OCI-LY3 (cell line): Measurements from ENCODE around the gene IQCE.

Source experiments
- H2AFZ ChIP-seq: fragments of 200-600, 300-600 bp; shearing (Covaris generic); 2 replicates; pipeline ENCODE4 v1.6.0; 2014; ENCODE audit warnings: antibody characterized with exemption, low read depth, low read length
- H3K27ac ChIP-seq: fragments of 200-600, 300-600 bp; sonication (generic); 2 replicates; pipeline ENCODE4 v1.5.1; 2014; ENCODE audit warnings: mild to moderate bottlenecking, low read length, moderate library complexity, mixed read lengths
- H3K27me3 ChIP-seq: fragments of 200-600, 300-600 bp; sonication (generic); 2 replicates; pipeline ENCODE4 v1.6.1; 2014; ENCODE audit warnings: low read depth, low read length, mixed read lengths
- H3K36me3 ChIP-seq: fragments of 200-600, 300-600 bp; sonication (generic); replicated peaks from 2 replicates; pipeline ENCODE3; 2014; ENCODE audit warnings: low read depth, low read length, mixed read lengths
- H3K4me1 ChIP-seq: fragments of 300-600, 200-600 bp; sonication (generic); 2 replicates; pipeline ENCODE4 v1.6.1; 2014; ENCODE audit warnings: low read length, mixed read lengths
- H3K4me2 ChIP-seq: fragments of 200-600, 300-600 bp; sonication (generic); 2 replicates; pipeline ENCODE4 v1.6.1; 2014; ENCODE audit warnings: low read length, mixed read lengths
- H3K4me3 ChIP-seq: fragments of 300-600, 200-600 bp; sonication (generic); 2 replicates; pipeline ENCODE4 v1.5.1; 2014; ENCODE audit warnings: antibody characterized with exemption, mild to moderate bottlenecking, low read length, moderate library complexity
- H3K79me2 ChIP-seq: fragments of 300-600, 200-600 bp; shearing (Covaris generic); 2 replicates; pipeline ENCODE4 v1.6.1; 2014; ENCODE audit warnings: mild to moderate bottlenecking, low read length, mixed read lengths
- H3K9ac ChIP-seq: fragments of 300-600, 200-600 bp; shearing (Covaris generic); 2 replicates; pipeline ENCODE4 v1.6.0; 2014; ENCODE audit warnings: mild to moderate bottlenecking, low read length, moderate library complexity
- H3K9me3 ChIP-seq: fragments of 200-600, 300-600 bp; shearing (Covaris generic); 2 replicates; pipeline ENCODE4 v1.6.1; 2014; ENCODE audit warnings: low read length, mixed read lengths; ENCODE audit not compliant: insufficient read depth
- H4K20me1 ChIP-seq: fragments of 200-600, 300-600 bp; sonication (generic); 2 replicates; pipeline ENCODE4 v1.6.1; 2016; ENCODE audit warnings: low read length, mixed read lengths; ENCODE audit not compliant: insufficient read depth
- CTCF ChIP-seq: fragments of 200-600, 300-600 bp; sonication (generic); IDR thresholded peaks from 2 replicates; pipeline ENCODE4 v1.5.1; 2014; ENCODE audit warnings: antibody characterized with exemption, low read length, low read depth
- EZH2phosphoT487 ChIP-seq: fragments of 200-600 bp; shearing (Covaris generic); IDR thresholded peaks from 2 replicates; pipeline ENCODE4 v1.6.1; 2018; ENCODE audit warnings: antibody characterized with exemption, mixed run types, low read depth

Gene IQCE

DNA sequence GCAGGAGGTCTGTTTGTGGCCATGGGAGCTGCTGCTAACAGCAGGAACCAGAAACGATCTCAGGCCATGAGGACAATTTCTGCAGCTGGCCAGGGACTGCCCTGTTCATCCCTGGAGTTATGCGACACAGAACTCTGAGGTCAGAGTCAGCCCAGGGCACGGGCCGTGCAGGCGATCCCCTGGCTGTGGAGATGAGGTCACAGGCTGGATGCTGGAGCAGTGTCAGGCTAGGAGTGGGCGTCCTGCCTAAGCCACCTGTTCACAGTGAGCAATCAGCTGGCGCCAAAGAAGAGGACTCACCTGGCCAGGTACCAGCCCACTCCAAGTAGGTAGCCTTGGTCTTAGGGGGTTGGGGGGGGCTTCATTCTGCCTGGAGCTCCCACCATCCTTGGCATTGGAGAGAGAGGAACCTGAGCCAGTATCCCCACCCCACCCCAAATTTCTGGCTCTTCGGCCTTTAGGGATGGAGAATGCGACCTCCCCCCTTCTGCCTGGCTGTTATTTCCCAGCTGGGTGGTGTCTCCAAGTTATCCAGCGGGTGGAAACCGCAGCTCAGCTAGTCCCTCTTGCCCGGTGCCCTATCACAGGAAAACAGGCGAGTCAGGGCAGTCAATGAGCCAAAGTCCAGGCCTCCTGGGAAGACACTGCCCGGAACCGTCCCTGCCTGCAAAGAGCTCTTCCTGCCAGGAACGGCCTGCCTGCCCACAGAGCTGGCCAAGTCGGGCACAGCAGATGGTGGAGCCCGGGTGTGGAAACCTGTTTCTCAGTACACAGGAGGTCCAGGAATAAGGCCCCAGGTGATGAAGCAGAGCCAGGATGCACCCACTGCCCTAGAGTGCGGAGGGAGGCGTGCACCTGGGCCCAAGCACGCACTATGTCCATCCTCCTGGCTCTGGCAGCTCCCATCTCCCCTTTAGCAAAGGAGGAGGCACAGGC lies 71.2 kb downstream of the IQCE start:
- Histone ChIP-seq H3K4me1 (peaks cover 8% of the 10 kb centered on the region), H3K79me2 (no peaks in the 10 kb centered on the region; the same call in 1 of the 2 replicates), H2AFZ (no peak overlapping the region), H3K36me3 (no peaks in the 10 kb centered on the region), H3K9me3 (no peaks in the 10 kb centered on the region), H3K27me3 (no peaks in the 10 kb centered on the region), H3K27ac (no peak overlapping the region), H3K4me3 (no peak overlapping the region), H3K9ac (no peak overlapping the region), H4K20me1 (peaks cover 2% of the 10 kb centered on the region; the same call in 1 of the 2 replicates), H3K4me2 (no peak overlapping the region)
- no peak for TF ChIP-seq CTCF
- TF ChIP-seq EZH2phosphoT487 = no peak

- Histone ChIP-seq H3K4me3 (peak within 1 kb of the TSS; percentile 98), H3K9me3 (no peaks in the 10 kb centered on the region), H3K4me1 (peaks cover 11% of the 10 kb centered on the region), H4K20me1 (peaks cover 12% of the 10 kb centered on the region; the same call in 1 of the 2 replicates), H3K27me3 (no peaks in the 10 kb centered on the region), H3K36me3 (no peaks in the 10 kb centered on the region), H3K79me2 (no peaks in the 10 kb centered on the region; the same call in 1 of the 2 replicates), H3K4me2 (peak within 1 kb of the TSS; percentile 84), H2AFZ (no peak within 1 kb of the TSS), H3K27ac (no peak within 1 kb of the TSS), H3K9ac (peak within 1 kb of the TSS; percentile 84)
- no peak for TF ChIP-seq EZH2phosphoT487
- no peak for TF ChIP-seq CTCF
These were observed 73.4 kb downstream of the IQCE start, which contains the start of gene TTYH3 for GRCh38 chr7:2631946-2632732. Gene TTYH3, plus strand, starts transcription at chr7:2631986. Its CDS starts 170 bp downstream, at chr7:2632156.

DNA sequence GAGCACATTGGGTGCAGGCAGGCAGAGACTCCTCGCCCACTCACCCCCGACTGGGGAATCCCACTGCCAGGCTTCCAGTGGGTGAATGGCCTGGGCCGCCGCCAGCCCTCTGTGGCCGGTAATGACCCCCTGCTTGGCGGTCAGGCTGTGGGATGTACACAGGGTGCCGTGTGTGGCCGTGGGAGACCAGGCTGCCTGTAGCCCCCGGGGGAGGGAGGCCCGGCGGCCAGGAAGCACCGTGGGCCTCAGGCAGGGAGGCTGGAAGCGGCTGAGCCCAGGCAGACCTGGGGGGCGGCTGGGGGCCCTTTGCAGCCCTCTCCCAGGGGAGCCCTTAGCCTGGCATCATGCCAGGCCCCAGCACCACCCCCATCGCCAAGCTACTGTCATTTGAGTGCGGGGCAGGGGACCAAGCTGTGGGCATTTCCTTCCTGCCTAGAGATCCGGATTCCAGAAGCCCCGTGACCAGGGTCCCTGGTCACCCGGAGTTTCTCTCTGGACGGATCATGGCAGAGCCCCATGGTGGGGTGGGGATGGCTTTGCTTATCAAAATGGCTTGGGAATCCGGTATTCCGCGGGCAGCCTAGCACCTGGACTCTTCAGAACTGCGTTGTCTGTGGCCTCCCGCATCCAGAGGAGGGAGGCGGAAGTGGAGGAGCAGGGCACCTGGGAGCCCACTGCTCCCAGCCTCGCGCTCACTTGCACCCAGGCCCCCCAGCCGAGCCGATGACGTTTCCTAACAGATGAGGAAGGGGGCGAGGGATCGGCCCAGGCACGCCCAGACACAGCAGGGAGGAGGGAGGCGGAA lies 74.2 kb downstream of the IQCE start:
- Histone ChIP-seq H3K9ac (peak overlapping the region; percentile 84), H3K4me1 (peaks cover 19% of the 10 kb centered on the region), H3K79me2 (no peaks in the 10 kb centered on the region; the same call in 1 of the 2 replicates), H3K36me3 (no peaks in the 10 kb centered on the region), H4K20me1 (peaks cover 12% of the 10 kb centered on the region; the same call in 1 of the 2 replicates), H3K4me3 (peak overlapping the region; percentile 98), H3K9me3 (no peaks in the 10 kb centered on the region), H3K4me2 (peak overlapping the region; percentile 84), H3K27me3 (no peaks in the 10 kb centered on the region), H3K27ac (no peak overlapping the region), H2AFZ (no peak overlapping the region)
- TF ChIP-seq EZH2phosphoT487 (no peak), CTCF (no peak)
